Measurements from ENCODE around the gene BAD. TPM values are rescaled to one million over a fixed set of nuclear protein-coding genes. Genes with fewer than 3 reads are reported as not detected.

The BAD gene
- total RNA-seq, 2 donors from 2014 or later: 86.0 to 89.6 TPM

DNA sequence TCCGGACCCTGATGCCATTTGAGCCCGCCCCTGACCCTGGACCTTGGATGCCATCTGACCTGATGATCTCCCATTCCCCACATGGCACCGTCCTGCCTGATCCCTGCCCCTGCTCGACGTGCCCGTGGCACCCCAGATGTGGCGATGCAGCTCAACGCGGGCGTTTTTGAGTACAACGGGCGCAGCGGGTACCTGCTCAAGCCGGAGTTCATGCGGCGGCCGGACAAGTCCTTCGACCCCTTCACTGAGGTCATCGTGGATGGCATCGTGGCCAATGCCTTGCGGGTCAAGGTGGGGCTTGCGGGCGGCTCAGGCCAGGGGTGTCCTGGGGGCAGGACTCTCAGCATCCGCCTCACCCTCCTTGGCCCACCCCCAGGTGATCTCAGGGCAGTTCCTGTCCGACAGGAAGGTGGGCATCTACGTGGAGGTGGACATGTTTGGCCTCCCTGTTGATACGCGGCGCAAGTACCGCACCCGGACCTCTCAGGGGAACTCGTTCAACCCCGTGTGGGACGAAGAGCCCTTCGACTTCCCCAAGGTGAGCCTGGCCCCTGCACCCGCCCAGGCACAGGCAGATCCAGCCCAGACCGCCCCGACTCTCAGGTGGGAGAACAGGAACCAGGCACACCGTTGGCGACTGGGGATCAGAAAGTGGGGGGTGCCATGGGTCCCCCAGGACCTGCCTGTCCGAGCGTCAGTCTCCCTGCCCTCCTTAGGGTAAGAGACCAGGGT lies 22.0 kb downstream of the BAD start:
- intact Hi-C loops (cut with DNase I): no loop called here
- TF ChIP-seq CTCF (IDR thresholded peaks at IDR 0.05): no peak
- H3K36me3 ChIP-seq: peaks cover 31% of the 10 kb centered on the region
- peaks cover 3% of the 10 kb centered on the region for H3K4me1 ChIP-seq
- no peak overlapping the region for H3K9ac ChIP-seq (ENCODE audit: low read depth in 2 of 2, low read length in 2 of 2)
- H3K9me3 ChIP-seq: no peaks in the 10 kb centered on the region
- no peak overlapping the region for H3K27ac ChIP-seq
- no peaks in the 10 kb centered on the region for H3K27me3 ChIP-seq
- no peak overlapping the region for H3K4me3 ChIP-seq
- no peak for DNase-seq

- intact Hi-C loops (cut with DNase I): no loop called here
- no peak for TF ChIP-seq CTCF (IDR thresholded peaks at IDR 0.05)
- Histone ChIP-seq H3K9ac (ENCODE audit: low read depth in 2 of 2, low read length in 2 of 2) (no peak overlapping the region), H3K27me3 (no peaks in the 10 kb centered on the region), H3K9me3 (no peaks in the 10 kb centered on the region), H3K4me3 (no peak overlapping the region), H3K27ac (no peak overlapping the region), H3K4me1 (no peaks in the 10 kb centered on the region), H3K36me3 (peaks cover 31% of the 10 kb centered on the region)
- DNase-seq: no peak
These were observed 22.8 kb downstream of the BAD start for GRCh38 chr11:64261556-64262080.

GRCh38 chr11:64260147-64260708 lies 24.2 kb downstream of the BAD start:
- Histone ChIP-seq H3K36me3 (peaks cover 27% of the 10 kb centered on the region), H3K27ac (no peak overlapping the region), H3K9me3 (no peaks in the 10 kb centered on the region), H3K4me3 (no peak overlapping the region), H3K4me1 (no peaks in the 10 kb centered on the region), H3K27me3 (no peaks in the 10 kb centered on the region), H3K9ac (ENCODE audit: low read depth in 2 of 2, low read length in 2 of 2) (no peak overlapping the region)
- TF ChIP-seq CTCF (IDR thresholded peaks at IDR 0.05): no peak
- DNase-seq: no peak
- intact Hi-C loops (cut with DNase I): no loop called here

DNA sequence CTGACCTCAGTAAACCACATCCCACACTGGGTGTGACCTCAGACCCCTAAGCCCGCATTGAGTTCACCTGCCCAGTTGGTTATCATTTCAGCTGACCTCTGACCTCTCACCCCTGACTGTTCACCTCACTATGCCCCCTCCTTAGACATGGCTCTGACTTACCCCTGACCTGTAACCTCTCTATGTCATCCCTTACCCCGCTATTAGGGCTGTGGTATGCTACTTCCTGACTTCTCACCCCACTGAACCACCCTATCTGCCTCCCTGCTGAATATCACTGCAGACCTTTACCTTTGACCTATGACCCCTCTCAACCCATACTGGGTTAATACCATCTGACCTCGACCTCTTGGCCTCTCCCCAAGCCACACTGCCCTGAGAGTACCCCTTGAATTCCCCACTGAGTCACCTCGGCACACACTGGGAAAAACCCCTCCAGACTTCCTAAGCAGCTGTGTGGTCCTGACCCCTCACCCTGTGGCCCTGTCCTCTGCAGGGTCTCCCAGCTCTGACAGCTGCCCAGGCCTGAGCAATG lies 24.9 kb downstream of the BAD start:
- no peak overlapping the region for H3K27ac ChIP-seq
- H3K27me3 ChIP-seq: no peaks in the 10 kb centered on the region
- no peak overlapping the region for H3K4me3 ChIP-seq
- no peaks in the 10 kb centered on the region for H3K4me1 ChIP-seq
- no peak for TF ChIP-seq CTCF (IDR thresholded peaks at IDR 0.05)
- H3K9ac ChIP-seq (ENCODE audit: low read depth in 2 of 2, low read length in 2 of 2): no peak overlapping the region
- H3K9me3 ChIP-seq: no peaks in the 10 kb centered on the region
- intact Hi-C loops (cut with DNase I): no loop called here
- DNase-seq: no peak
- H3K36me3 ChIP-seq: peaks cover 21% of the 10 kb centered on the region

- H3K4me1 ChIP-seq: no peaks in the 10 kb centered on the region
- no peak for DNase-seq
- H3K27me3 ChIP-seq: no peaks in the 10 kb centered on the region
- H3K4me3 ChIP-seq: no peak overlapping the region
- H3K9me3 ChIP-seq: no peaks in the 10 kb centered on the region
- intact Hi-C loops (cut with DNase I): no loop called here
- no peak overlapping the region for H3K27ac ChIP-seq
- H3K36me3 ChIP-seq: peaks cover 20% of the 10 kb centered on the region
- no peak overlapping the region for H3K9ac ChIP-seq (ENCODE audit: low read depth in 2 of 2, low read length in 2 of 2)
- TF ChIP-seq CTCF (IDR thresholded peaks at IDR 0.05): no peak
These were observed 25.4 kb downstream of the BAD start for GRCh38 chr11:64258946-64259532.

All from colonic mucosa (tissue), 4 donors.